Tibial nerve (tissue), 3 donors: ENCODE measurements around the gene UQCRQ.

Source experiments
- POLR2A ChIP-seq, 2 donors: fragments of 450-650 bp; IDR thresholded peaks; one replicate each; pipeline ENCODE4 v1.6.1; 2017; ENCODE audit warnings: antibody characterized with exemption in 2 of 2, mild to moderate bottlenecking in 2 of 2, moderate library complexity in 2 of 2
- TF ChIP-seq, protein P1 (sequence below), 5 experiments: fragments of 200-600 bp in 3 of 5; fragments of 450-650 bp in 2 of 5; sonication (generic) in 3 of 5; IDR thresholded peaks; one replicate each; pipeline ENCODE4 v1.5.1; 2016 to 2019; ENCODE audit warnings: antibody characterized with exemption in 5 of 5, mild to moderate bottlenecking in 3 of 5, moderate library complexity in 2 of 5

GRCh38 chr5:132865668-132866341, 637 bp upstream of the UQCRQ start:
- no peak for TF ChIP-seq POLR2A (IDR thresholded peaks at IDR 0.05)
- TF ChIP-seq, protein P1, sequence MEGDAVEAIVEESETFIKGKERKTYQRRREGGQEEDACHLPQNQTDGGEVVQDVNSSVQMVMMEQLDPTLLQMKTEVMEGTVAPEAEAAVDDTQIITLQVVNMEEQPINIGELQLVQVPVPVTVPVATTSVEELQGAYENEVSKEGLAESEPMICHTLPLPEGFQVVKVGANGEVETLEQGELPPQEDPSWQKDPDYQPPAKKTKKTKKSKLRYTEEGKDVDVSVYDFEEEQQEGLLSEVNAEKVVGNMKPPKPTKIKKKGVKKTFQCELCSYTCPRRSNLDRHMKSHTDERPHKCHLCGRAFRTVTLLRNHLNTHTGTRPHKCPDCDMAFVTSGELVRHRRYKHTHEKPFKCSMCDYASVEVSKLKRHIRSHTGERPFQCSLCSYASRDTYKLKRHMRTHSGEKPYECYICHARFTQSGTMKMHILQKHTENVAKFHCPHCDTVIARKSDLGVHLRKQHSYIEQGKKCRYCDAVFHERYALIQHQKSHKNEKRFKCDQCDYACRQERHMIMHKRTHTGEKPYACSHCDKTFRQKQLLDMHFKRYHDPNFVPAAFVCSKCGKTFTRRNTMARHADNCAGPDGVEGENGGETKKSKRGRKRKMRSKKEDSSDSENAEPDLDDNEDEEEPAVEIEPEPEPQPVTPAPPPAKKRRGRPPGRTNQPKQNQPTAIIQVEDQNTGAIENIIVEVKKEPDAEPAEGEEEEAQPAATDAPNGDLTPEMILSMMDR (IDR thresholded peaks at IDR 0.05) = no peak
